HCEC 1CT (cell line): Measurements from ENCODE around the gene IL21R.
"Not testable (repeated sequence)": the region's sequence is repeated elsewhere in the genome, so short reads cannot be mapped to it uniquely, and the experiment has no call there.

Experiments used
- DNase-seq: peaks from one replicate; pipeline ENCODE4 v3.0.0-alpha.2; 2017

Gene IL21R

GRCh38 chr16:27377666-27378485 is 24.1 kb upstream of the IL21R start:
- DNase-seq: no peak

GRCh38 chr16:27378871-27379481 is 23.0 kb upstream of the IL21R start:
- DNase-seq: no peak

GRCh38 chr16:27379919-27380318 is 22.1 kb upstream of the IL21R start:
- DNase-seq: no peak

GRCh38 chr16:27381236-27381635 is 20.7 kb upstream of the IL21R start:
- DNase-seq: no peak

- no peak for DNase-seq
Measured at GRCh38 chr16:27381974-27382855, 19.8 kb upstream of the IL21R start.

- DNase-seq: no peak
Measured at GRCh38 chr16:27383556-27384243, 18.3 kb upstream of the IL21R start.

GRCh38 chr16:27384425-27384824 is 17.5 kb upstream of the IL21R start:
- no peak for DNase-seq

- no peak for DNase-seq
Measured at GRCh38 chr16:27385398-27385797, 16.6 kb upstream of the IL21R start.

- DNase-seq: no peak
Measured at GRCh38 chr16:27386674-27387073, 15.3 kb upstream of the IL21R start.

- DNase-seq: no peak
Measured at GRCh38 chr16:27387724-27388123, 14.2 kb upstream of the IL21R start.

GRCh38 chr16:27389272-27389961 is 12.6 kb upstream of the IL21R start:
- no peak for DNase-seq

GRCh38 chr16:27390151-27390550 is 11.8 kb upstream of the IL21R start:
- DNase-seq: no peak

GRCh38 chr16:27392671-27393070 is 9.3 kb upstream of the IL21R start:
- no peak for DNase-seq

GRCh38 chr16:27394516-27394915 is 7.5 kb upstream of the IL21R start:
- no peak for DNase-seq

- DNase-seq: not testable (repeated sequence)
Measured at GRCh38 chr16:27398341-27398893, 3.6 kb upstream of the IL21R start.

GRCh38 chr16:27398894-27399853 is 2.8 kb upstream of the IL21R start:
- DNase-seq: no peak

- no peak for DNase-seq
Measured at GRCh38 chr16:27399969-27400368, 2.0 kb upstream of the IL21R start.

GRCh38 chr16:27400751-27401620 is 988 bp upstream of the IL21R start:
- DNase-seq: no peak

- no peak for DNase-seq
Measured at GRCh38 chr16:27402569-27402963, 592 bp downstream of the IL21R start.
